Measurements from ENCODE around the gene WIPF2. TPM values are rescaled to one million over a fixed set of nuclear protein-coding genes. Genes with fewer than 3 reads are reported as not detected.

WIPF2 gene
- polyA plus RNA-seq, 2 of the 4 experiments (the other 2 are of a cell fraction): 13.8 to 21.5 TPM

DNA sequence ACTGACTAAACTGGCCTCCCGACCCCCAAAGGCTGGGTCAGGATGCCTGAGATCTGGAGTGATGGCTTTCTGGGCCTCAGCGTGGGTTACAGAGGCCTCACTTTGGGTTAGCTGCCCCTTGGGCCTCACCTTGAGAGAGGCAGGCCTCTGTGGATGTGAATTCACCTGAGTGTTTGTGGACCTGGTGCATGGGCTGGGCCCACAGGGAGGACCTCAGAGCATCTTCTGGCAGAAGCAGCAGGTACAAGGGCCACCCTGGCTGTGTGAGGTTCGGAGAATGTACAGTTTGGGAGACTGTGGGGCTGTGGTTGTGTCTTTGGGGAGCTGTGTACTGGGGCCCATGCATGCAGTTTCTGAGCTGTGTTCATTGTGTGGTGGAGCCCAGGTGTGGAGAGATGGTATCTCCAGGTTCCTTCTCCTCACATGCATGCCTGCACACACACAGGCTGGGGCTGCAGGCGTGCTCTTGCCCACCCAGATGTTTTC is 108.2 kb downstream of the WIPF2 start (continued):
- TF ChIP-seq SREBF2 (IDR thresholded peaks at IDR 0.05): no peak
- no peak for TF ChIP-seq RARB (CRISPR knock-in tag; IDR thresholded peaks at IDR 0.05)
- TF ChIP-seq HOXB13 (CRISPR knock-in tag; IDR thresholded peaks at IDR 0.05; ENCODE audit: low read depth): no peak
- TF ChIP-seq, protein P1, sequence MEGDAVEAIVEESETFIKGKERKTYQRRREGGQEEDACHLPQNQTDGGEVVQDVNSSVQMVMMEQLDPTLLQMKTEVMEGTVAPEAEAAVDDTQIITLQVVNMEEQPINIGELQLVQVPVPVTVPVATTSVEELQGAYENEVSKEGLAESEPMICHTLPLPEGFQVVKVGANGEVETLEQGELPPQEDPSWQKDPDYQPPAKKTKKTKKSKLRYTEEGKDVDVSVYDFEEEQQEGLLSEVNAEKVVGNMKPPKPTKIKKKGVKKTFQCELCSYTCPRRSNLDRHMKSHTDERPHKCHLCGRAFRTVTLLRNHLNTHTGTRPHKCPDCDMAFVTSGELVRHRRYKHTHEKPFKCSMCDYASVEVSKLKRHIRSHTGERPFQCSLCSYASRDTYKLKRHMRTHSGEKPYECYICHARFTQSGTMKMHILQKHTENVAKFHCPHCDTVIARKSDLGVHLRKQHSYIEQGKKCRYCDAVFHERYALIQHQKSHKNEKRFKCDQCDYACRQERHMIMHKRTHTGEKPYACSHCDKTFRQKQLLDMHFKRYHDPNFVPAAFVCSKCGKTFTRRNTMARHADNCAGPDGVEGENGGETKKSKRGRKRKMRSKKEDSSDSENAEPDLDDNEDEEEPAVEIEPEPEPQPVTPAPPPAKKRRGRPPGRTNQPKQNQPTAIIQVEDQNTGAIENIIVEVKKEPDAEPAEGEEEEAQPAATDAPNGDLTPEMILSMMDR (IDR thresholded peaks at IDR 0.05): no peak
- TF ChIP-seq FOSL2 (IDR thresholded peaks at IDR 0.05): no peak
- no peak for TF ChIP-seq FOSL2 (CRISPR knock-in tag; IDR thresholded peaks at IDR 0.05)

DNA sequence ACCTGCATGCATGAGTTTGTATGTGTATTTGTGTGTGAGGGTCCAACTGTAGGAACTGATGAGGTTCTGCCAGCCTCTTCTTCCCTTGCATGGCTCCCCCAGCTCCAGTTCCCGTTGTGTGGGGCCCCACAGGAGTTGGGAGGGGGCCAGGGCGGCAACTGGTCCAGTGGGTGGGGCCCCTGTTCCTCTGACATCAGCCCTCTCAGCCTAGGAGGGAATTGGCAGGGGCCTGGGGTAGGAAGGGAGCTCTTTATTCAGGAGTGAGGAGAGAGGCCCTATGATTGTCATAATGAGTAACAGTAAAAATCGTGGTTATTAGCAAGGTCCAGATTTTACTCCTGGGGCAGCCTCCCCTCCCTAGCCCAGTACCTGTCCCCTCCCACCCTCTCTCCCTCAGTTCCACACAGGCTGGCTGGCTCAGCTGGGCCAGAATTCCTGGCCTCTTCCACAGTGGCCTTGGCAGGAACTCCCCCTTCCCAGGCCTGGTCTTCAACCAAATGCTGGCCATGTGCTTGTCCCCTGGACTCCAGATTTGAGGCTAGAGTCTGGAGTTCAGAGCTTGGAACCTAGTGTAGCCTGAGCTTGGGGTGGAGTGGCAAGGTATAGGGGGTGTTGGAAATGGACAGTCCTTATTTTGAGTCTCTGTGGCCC is 108.8 kb downstream of the WIPF2 start:
- Histone ChIP-seq H3K4me3 (no peak overlapping the region), H3K27ac (peak overlapping the region in 1 of 2 experiments; percentile 61; a peak in 3 of 6 replicates), H3K9me3 (no peaks in the 10 kb centered on the region), H3K4me2 (peak overlapping the region; percentile 65; the same call in 1 of the 3 replicates), H3K4me1 (peaks cover 93% of the 10 kb centered on the region)
- no peak for DNase-seq (ENCODE audit: low read depth in 1 of 2, low spot score in 1 of 2)
- FAIRE-seq: no peak
- TF ChIP-seq FOSB (CRISPR knock-in tag; IDR thresholded peaks at IDR 0.05) (no peak), ZC3H11A (IDR thresholded peaks at IDR 0.05) (no peak), SMC3 (IDR thresholded peaks at IDR 0.05) (no peak), RCOR1 (IDR thresholded peaks at IDR 0.05; ENCODE audit: low read depth, low read length) (no peak), SREBF2 (IDR thresholded peaks at IDR 0.05) (no peak), CBX8 (IDR thresholded peaks at IDR 0.05) (no peak), MAZ (IDR thresholded peaks at IDR 0.05; ENCODE audit: borderline replicate concordance, low read depth, low read length) (no peak), TP53 (CRISPR knock-in tag; IDR thresholded peaks at IDR 0.05) (no peak)
- TF ChIP-seq, protein P2, sequence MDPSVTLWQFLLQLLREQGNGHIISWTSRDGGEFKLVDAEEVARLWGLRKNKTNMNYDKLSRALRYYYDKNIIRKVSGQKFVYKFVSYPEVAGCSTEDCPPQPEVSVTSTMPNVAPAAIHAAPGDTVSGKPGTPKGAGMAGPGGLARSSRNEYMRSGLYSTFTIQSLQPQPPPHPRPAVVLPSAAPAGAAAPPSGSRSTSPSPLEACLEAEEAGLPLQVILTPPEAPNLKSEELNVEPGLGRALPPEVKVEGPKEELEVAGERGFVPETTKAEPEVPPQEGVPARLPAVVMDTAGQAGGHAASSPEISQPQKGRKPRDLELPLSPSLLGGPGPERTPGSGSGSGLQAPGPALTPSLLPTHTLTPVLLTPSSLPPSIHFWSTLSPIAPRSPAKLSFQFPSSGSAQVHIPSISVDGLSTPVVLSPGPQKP (IDR thresholded peaks at IDR 0.05; ENCODE audit: low read depth, low read length): no peak
- TF ChIP-seq, protein P3, sequence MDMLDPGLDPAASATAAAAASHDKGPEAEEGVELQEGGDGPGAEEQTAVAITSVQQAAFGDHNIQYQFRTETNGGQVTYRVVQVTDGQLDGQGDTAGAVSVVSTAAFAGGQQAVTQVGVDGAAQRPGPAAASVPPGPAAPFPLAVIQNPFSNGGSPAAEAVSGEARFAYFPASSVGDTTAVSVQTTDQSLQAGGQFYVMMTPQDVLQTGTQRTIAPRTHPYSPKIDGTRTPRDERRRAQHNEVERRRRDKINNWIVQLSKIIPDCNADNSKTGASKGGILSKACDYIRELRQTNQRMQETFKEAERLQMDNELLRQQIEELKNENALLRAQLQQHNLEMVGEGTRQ (IDR thresholded peaks at IDR 0.05): no peak
- TF ChIP-seq, protein P4, sequence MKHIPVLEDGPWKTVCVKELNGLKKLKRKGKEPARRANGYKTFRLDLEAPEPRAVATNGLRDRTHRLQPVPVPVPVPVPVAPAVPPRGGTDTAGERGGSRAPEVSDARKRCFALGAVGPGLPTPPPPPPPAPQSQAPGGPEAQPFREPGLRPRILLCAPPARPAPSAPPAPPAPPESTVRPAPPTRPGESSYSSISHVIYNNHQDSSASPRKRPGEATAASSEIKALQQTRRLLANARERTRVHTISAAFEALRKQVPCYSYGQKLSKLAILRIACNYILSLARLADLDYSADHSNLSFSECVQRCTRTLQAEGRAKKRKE (CRISPR knock-in tag; IDR thresholded peaks at IDR 0.05; ENCODE audit: low read depth): no peak
- ChIA-PET CTCF (interaction anchor here (0.8 to 50.4 kb wide), 9 partner anchors 7 to 160 kb away, joined by 4 to 2395 read pairs (median 7); partner anchors contain the start of genes CDC6, GJD3 and RARA), POLR2A (interaction anchor here (1.7 kb wide), 1 partner anchor 11 kb away, joined by 4 read pairs; no protein-coding TSS in a partner anchor)
- WGBS (ENCODE audit: missing lambda C conversion rate): 47% methylated on average over 3 of the region's 3 CpGs
- ATAC-seq: no peak

DNA sequence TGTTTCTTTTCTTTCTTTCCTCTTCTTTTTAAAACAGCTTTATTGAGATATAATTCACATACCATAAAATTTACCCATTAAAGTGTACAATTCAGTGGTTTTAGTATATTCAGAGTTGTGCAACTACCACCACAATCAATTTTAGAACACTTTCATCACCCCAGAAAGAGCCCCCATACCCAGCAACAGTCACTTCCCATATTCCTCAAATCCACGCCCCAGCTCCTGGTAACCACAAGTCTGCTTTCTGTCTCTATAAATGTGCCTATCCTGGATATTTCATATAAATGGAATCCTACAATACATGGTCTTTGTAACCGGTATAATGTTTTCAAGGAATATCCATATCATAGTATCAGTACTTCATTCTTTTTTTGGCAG is 109.3 kb downstream of the WIPF2 start:
- Histone ChIP-seq H3K4me2 (no peak overlapping the region), H3K4me1 (peaks cover 93% of the 10 kb centered on the region), H3K4me3 (no peak overlapping the region), H3K27ac (peak overlapping the region in 1 of 2 experiments; percentile 61; a peak in 2 of 6 replicates), H3K9me3 (no peaks in the 10 kb centered on the region)
- ATAC-seq (no peak), FAIRE-seq (no peak), DNase-seq (ENCODE audit: low read depth in 1 of 2, low spot score in 1 of 2) (no peak)
- no peak for TF ChIP-seq FOXS1 (CRISPR knock-in tag; IDR thresholded peaks at IDR 0.05)
- no peak for TF ChIP-seq POLR2AphosphoS2 (conservative IDR thresholded peaks at IDR 0.05; ENCODE audit: low read length)
- no peak for TF ChIP-seq ESRRA (IDR thresholded peaks at IDR 0.05; ENCODE audit: borderline replicate concordance, low read length)
- no peak for TF ChIP-seq EHF (CRISPR knock-in tag; IDR thresholded peaks at IDR 0.05)
- 96% methylated on average over 2 of the region's 2 CpGs for WGBS (ENCODE audit: missing lambda C conversion rate)
- POLR2A ChIA-PET: no interaction called here
- CTCF ChIA-PET: interaction anchor here (1.4 to 50.4 kb wide), 5 partner anchors 10 to 127 kb away, joined by 4 to 2395 read pairs (median 7); partner anchors contain the start of genes CDC6, GJD3 and RARA
